Middle frontal gyrus (tissue), 1 donor: ENCODE data around the gene CLCF1.

Experiments used
- DNase-seq: peaks from one replicate; pipeline ENCODE4 v3.0.0-alpha.2; 2015; ENCODE audit warnings: low spot score; ENCODE audit errors: extremely low spot score

The CLCF1 gene

GRCh38 chr11:67356864-67357561 is 16.4 kb downstream of the CLCF1 start:
- peak; percentile 38 for DNase-seq

GRCh38 chr11:67356387-67356863 is 17.0 kb downstream of the CLCF1 start:
- DNase-seq = no peak

- DNase-seq = no peak
Measured at GRCh38 chr11:67355794-67356386, 17.5 kb downstream of the CLCF1 start.

DNA sequence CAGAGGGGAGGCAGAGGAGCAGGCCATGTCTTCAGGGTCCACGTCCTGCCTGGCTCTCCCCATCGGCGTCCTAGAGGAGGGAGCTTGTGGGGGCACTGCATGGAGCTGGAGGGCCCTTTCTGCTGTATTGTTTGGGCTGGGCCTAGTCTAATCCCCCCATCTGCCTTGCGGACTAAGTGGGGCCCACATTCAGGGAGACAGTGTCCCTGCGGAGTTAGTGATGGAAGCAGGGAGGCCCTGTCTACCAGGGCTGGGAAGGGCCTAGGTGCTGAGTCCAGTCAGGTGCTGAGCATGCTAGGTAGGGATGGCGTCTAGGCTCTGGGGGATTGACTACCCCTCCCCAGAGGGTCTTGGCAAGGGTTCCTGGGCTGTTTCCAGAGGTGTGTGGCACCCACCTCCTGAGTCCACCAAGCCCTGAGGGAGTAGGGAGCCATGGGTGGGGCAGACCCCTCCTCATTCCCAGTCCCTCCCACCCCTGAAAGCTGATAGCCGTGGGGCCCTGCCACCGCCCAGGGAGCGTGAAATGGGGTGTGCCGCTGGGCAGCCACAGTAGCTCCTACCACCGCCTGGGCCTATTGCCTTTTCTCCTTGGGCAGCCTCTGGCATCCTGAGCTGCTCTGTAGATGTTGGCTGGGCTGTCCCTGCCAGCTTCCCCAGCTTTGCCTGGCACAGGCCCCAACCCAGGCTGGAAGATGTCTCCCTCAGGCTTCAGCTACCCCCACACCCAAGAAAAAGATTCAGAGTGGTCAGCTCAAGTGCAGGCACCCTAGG is 18.2 kb downstream of the CLCF1 start:
- DNase-seq = no peak

DNA sequence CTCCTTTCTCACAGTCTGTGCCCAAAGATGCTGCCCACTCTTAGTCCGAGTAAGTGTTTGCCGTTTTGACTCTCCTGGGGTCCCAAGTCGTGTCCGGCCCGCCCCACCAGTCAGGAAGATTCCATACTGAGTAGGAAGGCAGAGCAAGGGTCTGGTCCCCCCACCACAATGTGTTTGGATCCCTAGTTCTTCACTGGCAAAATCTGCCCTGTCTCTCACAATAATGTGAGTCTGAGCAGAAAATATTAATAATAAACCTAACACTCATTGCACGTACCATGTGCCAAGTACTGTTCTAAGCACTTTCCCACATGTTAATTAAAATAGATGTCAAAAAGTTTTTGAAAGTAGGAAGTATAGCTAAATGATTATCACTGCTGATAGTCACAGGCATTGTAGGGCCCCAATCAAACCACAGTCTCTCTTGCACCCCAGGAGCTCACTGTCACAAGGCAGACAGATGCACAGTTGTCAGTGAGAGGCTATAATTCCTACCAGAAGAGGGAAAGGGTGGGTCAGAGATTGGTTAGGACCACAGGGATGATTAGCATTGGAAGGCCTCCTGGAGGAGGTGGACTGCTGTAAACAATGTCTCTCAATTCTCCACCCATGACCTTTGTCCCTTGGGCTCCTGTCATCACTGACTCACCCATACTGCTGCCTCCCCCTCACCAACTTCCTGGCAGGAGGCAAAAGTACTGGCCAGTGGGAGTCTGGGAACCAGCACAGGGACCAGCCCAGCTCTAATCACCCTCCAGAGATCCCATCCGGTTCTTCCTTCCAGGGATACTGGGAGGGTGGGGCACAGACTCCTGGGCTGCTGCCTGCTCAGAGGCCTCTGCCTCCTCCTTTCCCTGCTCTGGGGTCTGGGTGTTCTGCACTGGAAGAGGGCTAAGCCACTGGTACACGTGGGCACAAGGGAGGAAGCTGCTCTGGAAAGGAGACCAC is 19.0 kb downstream of the CLCF1 start:
- no peak for DNase-seq

DNA sequence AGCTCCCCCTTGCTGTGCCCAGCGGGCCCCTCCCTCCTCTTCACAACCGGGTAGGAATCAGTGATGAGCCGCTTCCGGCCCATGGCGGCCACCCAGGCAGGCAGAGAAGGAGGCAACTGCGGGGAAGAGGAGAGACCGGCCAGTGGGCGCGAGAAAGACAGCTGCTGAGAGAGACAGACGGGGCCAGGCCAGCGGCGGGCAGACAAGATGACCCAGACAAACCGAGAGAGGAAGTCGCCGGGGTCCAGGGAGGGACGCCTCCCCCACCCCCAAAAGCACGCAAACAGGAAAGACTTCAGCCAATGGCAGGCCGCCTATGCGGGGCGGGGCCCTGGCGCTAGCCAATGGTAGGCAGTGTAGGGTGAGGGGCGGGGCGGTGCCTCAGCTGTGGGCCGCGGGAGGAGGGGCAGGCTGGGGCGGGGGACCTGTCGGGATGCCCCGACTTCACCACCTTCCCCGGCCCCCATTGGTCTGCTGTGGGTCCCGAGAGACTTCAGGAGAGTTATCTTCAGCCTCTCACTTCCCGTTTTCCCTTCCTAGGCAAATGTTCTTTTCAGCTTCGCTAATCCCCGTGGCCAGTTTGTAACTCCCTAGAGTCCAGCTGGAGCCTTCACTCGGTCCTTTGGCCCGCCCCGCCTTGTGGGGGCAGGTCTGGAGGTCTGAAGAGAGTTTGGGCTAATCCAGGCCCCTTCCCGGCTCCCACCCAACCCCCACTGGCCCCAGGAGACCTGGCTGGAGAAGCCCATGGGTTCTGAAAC is 19.9 kb downstream of the CLCF1 start, which contains the start of gene POLD4:
Gene POLD4 (minus strand): TSS at position 230 of the 758 bp plus-strand sequence. CDS start 147 bp downstream, at position 83.
- DNase-seq = peak; percentile 83

GRCh38 chr11:67352546-67353316 is 20.7 kb downstream of the CLCF1 start:
- no peak for DNase-seq

DNA sequence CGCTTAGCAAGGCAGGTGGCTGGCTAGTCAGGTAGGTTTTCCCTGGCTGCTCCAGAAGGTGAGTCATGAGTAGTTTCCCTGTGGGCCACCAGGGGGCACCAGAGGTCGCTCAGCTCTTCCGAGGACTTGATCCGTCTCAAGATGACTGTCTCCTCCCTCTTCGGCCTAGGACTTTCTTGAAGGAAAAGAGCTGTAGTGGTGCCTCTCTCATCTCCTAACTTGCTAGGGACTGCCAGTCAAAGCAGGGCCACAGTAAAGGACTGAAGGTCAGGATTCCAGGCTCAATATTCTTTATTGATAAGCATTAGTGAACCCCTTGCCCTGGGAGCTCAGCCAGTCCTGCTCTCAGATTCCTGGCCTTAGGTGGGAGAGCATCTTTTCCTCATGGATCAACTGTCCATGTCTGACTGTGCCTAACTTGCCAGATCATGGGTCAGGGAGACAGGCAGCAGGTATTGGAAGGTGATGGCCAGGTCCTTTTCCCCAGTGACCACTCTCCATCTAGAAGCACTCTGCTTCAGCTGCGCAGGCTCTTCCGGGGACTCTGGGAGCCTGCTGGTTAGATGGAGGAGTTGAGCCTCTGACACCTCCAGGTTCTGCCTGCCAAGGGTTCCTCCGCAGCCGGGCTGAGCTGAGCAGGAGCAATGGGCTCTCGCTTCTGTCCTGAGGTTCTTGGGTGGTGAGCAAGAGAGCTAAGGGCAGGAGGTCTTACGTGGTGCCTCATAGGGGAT is 22.0 kb downstream of the CLCF1 start:
- DNase-seq = no peak

DNA sequence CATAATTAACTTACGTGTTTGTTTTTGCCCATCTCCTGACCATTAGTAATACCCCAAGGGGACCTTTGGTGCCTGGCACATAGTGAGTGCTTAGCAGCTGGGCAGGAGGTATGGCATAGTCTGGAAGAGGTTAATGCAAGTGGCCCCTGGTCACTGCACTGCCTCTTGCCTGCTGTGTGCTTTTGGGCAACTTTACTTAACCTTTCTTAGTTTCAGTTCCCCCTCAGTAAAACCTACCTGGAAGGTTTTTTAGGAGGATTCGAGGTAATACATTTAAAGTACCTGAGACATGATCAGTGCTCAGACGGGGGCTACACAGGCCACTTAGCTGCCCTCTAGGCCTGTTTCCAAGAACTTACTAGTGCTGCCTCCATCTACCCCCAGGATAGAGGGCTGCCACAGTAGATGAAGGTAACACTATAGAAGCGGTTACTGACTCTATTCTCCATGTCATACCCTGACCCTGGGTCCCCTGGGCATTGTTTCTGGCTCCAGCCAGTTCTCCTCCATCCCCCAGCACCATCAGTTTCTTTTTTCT is 23.4 kb downstream of the CLCF1 start:
- no peak for DNase-seq

DNA sequence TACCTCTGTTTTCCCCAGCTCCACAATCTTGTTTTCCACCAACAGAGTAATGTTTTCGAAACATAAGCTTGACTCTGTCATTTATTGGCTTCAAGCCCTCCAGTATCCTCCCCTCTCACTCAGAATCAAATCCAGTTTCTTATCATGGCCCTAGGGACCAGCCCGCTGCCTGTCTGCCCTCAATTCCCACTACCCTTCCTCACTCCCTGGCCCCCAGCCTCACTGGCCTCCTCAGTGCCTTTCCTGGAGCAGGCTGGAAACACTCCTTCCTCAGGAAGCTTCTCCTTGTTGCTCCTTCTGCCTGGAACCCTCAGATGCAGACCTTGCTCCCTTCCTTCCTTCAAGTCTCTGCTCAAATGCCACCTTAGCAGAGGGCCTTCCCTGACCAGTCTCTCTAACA is 23.9 kb downstream of the CLCF1 start:
- DNase-seq = no peak

DNA sequence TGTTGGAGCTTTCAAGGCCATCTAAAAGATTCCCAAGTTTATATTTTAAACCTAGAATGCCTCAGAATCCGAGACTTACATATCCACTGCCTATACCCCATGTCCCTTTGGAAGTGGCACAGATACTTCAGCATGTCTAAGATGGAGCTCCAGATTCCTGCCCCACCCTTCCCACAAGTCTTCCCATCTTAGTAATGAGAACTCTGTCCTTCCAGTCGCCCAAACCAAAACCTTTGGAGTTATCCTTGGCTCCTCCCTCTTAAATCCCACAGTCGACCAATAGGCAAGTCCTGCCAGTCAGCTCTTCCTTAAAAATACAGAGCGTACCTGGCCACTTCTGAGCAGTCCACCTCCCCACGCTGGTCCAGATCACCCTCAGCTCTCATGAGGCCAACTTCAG is 24.4 kb downstream of the CLCF1 start:
- no peak for DNase-seq

DNA sequence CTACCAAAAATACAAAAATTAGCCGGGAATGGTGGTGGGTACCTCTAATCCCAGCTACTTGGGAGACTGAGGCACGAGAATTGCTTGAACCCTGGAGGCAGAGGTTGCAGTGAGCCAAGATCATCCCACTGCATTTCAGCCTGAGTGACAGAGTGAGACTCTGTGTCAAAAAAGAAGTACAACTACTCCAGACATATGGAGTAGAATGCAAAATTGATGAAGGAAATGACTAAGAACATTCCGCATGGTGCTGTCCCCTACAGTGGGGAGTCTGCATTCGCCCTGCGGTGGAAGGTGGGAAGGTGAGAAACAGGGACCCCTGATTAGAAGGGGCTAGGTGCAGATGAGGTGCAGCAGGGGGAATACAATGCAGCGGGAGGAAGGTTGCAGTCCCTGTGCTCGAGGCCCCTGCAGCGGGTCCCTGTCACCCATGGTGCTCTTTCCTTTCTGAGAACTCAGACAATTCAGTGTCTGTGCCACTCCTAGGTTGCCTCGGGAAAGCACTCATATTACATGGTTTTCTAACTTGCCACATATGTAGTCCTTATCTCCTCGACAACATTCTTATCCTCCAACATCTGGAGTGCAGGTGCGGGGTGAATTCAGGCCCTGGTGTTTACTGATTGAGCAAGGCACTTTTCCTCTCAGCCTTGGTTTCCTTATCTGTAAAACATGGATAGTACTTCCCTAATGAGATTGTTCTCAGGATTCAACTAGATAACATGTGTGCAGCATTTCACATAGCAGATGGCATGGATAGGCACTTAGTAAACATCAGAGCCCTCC is 25.2 kb downstream of the CLCF1 start:
- DNase-seq = no peak

GRCh38 chr11:67345920-67346819 is 27.2 kb downstream of the CLCF1 start:
- DNase-seq = peak; percentile 36

DNA sequence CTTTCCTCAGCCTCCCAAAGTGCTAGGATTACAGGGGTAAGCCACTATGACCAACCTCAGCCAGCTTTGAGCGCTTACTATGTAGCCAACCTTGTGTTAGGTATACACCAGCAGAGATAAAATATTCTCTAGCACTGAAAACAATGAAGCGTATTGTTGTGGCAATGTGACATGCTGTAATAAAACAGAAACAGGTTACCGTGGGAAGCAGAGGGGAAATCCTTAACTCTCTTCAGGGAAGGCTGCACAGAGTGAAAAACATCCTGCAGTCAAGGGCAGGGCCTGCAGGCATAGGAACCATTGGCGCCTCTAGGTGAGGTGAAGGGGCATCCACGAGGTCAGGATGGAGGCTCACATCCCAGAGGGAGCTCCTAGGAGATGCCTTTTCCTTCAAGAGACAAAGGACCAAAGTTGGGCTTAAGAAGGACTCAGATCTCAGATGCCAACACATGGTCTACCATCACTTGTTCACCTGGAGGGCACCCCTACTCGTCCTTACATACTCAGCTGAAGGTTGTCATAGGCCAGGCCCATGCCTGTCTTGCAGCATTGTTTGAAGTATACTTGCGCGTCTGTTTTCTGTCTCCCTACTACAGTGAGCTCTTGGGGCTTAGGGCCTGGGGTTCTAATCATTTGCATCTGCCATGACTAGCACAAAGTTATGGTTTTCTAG is 28.0 kb downstream of the CLCF1 start:
- no peak for DNase-seq

DNA sequence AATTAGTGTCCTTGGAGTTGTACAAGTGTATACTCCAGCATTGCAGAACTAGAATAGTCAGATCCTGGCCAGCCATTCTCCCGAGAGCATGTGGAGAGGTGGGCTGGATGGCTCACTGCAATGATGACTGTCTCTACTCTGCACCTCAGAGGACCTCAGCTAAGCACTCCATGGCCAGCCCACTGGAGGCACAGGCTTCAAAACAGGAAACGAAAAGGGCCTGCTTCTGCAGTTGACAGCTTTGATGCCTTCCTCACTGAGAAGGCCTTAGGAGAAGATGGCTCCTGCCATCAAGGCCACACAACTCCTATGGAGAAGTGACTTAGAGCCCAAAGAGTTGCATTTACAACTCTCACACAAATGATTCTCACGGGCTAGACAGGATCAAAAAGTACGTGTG is 29.1 kb downstream of the CLCF1 start:
- no peak for DNase-seq

GRCh38 chr11:67337257-67337656 is 36.1 kb downstream of the CLCF1 start:
- DNase-seq = no peak
